ENCODE measurements around the gene RNASE13. TPM values are rescaled to one million over a fixed set of nuclear protein-coding genes. Genes with fewer than 3 reads are reported as not detected.

Gene RNASE13, protein sequence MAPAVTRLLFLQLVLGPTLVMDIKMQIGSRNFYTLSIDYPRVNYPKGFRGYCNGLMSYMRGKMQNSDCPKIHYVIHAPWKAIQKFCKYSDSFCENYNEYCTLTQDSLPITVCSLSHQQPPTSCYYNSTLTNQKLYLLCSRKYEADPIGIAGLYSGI
- total RNA-seq (2014; rRNA removed; shearing (Covaris generic)), result not detected in 2 replicates

DNA sequence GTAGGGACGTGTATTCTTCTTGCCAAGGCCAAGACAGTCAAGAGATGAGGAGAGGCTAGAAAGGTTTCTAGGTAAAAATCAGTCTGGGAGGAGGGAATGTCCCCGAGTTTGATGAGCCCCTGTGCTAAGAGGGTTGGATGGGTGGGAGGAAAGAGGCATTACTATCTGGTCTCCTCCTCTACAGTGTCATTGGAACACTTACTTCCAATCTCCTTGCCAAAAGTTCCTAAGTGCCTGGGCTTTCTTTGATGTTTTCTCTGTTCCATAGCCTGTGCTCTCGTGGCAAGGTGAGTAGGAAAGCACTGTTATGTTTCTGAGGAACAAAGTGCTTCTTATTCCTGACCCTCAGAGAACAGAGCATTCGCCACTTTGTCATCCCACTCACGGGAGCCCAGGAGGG lies at the start of gene RNASE13:
TSS of gene RNASE13 (minus strand) at position 101 of the 400 bp plus-strand sequence. CDS start 519 bp downstream, outside the sequence.
- no peak for DNase-seq (ENCODE audit: low spot score)

DNA sequence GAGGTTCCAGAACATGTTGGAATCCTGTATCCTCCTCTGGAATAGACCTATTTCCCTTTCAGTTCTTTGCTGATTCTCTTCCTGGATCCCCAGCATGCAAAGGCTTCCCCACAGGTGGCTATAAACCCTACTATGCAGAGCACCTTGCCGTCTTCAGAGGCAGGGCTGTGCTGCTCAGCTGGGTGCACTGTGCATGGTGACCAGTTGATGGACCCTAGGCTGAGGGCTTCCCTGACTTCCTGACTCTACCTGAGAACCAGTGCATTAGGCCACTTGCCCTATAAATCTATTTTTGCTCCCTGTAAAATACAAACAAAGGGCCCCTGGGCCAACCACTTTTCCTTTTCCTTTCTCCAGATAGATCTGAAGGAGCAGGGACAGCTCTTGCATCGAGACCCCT lies 49.8 kb upstream of the RNASE13 start:
- DNase-seq (ENCODE audit: low spot score), result no peak

DNA sequence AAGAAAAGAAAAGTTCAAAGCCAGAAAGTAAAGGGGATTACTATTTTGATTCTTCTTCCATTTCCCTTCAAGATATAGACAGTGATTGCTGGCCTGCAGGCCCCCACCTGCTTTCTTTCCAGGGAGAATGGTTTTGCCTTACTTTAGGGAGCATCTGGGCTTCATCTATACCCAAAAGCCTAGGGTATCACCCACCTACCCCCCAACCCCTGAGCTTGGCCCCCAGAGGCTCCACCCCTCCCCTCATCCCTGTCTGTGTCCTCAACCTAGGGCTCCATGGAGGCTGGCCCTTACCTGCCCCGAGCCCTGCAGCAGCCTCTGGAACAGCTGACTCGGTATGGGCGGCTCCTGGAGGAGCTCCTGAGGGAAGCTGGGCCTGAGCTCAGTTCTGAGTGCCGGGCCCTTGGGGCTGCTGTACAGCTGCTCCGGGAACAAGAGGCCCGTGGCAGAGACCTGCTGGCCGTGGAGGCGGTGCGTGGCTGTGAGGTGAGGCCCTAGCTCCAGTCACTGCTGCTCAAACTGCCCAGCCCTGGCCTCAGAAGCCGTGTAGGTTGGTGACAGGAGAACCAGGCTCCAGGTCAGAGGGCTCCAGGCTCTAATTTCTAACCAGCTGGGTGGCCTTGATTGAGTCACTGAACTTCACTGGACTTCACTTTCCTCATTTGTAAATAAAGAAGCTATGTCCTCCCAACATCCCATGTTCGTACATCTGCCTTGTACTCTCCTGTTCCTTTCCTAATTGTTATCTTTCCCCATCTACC lies 49.1 kb upstream of the RNASE13 start:
- DNase-seq (ENCODE audit: low spot score), result no peak

DNA sequence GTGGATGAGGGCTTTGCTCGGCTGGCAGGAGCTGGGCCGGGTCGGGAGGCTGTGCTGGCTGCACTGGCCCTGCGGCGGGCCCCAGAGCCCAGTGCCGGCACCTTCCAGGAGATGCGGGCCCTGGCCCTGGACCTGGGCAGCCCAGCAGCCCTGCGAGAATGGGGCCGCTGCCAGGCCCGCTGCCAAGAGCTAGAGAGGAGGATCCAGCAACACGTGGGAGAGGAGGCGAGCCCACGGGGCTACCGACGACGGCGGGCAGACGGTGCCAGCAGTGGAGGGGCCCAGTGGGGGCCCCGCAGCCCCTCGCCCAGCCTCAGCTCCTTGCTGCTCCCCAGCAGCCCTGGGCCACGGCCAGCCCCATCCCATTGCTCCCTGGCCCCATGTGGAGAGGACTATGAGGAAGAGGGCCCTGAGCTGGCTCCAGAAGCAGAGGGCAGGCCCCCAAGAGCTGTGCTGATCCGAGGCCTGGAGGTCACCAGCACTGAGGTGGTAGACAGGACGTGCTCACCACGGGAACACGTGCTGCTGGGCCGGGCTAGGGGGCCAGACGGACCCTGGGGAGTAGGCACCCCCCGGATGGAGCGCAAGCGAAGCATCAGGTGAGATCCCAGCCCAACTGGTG lies 47.0 kb upstream of the RNASE13 start:
- DNase-seq (ENCODE audit: low spot score), result no peak

DNA sequence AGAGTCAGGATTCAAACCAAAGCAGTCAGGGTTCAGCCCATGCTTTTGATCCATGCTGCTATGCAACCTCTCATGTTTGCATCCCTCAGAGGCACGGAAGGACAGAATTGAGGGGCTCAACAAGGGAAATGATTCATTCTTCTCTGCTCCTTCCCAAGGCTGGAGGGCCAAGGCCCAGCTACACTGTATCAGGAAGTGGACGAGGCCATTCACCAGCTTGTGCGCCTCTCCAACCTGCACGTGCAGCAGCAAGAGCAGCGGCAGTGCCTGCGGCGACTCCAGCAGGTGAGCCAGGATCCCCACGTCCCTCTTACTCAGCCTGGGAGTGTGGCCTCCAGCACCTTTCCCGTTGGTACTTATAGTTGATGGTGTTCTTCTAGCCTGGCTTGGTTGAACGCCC lies 44.1 kb upstream of the RNASE13 start:
- no peak for DNase-seq (ENCODE audit: low spot score)

DNA sequence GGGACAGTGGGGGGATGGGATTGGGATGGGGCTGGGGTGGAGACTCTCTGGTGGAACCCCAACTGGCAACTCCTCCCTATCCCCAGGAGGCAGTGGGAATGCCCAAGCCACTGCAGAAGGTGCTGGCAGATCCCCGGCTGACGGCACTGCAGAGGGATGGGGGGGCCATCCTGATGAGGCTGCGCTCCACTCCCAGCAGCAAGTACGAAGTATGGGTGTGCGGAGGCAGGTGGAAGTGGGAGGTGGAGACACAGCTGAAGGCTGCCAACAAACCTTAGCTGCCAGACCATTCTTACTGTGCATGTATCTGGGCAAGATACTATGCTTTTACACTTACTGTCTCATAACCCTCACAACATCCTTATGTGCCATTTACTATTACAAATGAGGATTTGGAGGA lies 43.7 kb upstream of the RNASE13 start:
- no peak for DNase-seq (ENCODE audit: low spot score)

DNA sequence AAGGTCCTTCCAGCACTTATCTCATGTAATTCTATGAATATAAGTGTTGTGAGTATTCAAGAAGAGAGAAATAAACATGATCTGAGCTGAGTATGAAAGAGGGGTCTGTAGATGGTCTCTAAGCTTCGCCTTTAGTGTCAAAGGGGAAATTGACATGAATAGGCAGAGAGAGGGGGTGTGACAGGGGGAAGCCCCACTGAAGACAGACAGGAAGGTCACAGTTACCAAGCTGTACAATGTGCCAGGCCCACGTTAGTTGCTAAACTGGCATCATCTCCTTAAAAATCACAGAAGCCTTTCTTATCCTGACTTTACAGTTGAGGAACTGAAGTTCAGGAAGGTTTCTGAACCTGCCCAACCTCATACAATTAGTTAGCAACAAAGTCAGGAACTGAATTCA lies 43.1 kb upstream of the RNASE13 start:
- no peak for DNase-seq (ENCODE audit: low spot score)

DNA sequence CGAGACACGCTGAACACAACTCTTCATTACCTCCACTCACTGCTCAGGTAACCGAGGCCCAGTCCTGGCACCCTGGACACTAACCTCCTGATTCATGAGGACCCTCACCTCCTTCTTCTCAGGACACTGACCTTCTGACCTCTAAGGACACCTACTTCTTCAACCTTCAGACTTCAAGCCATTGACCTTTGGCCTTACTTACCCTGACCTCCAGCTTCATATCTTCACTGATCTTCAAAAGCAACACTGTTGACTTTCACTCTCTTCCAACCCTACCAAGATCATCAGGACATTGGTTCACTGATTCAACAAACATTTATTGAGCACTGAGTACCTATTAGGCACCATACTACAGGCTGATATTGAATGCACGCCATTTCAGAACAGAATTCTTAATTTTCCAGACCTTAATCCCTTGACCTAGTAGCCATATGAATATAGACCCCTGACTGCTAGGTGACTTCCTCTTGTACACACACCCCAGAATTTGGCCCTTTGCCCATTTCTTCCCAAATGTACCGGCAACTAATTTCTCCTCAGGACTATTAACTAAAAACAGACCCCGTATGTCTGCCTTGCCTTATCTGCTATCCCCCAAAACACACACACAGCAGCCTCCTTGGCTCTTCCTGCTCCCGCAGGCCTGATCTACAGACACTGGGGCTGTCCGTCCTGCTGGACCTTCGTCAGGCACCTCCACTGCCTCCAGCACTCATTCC lies 41.3 kb upstream of the RNASE13 start:
- no peak for DNase-seq (ENCODE audit: low spot score)

DNA sequence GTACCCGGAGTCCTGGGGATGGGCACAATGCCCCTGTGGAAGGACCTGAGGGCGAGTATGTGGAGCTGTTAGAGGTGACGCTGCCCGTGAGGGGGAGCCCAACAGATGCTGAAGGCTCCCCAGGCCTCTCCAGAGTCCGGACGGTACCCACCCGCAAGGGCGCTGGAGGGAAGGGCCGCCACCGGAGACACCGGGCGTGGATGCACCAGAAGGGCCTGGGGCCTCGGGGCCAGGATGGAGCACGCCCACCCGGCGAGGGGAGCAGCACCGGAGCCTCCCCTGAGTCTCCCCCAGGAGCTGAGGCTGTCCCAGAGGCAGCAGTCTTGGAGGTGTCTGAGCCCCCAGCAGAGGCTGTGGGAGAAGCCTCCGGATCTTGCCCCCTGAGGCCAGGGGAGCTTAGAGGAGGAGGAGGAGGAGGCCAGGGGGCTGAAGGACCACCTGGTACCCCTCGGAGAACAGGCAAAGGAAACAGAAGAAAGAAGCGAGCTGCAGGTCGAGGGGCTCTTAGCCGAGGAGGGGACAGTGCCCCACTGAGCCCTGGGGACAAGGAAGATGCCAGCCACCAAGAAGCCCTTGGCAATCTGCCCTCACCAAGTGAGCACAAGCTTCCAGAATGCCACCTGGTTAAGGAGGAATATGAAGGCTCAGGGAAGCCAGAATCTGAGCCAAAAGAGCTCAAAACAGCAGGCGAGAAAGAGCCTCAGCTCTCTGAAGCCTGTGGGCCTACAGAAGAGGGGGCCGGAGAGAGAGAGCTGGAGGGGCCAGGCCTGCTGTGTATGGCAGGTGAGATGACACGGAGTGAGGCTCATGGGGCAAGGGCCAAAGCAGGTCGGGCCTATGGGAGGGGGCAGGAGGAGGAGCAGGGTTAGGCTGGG lies 40.0 kb upstream of the RNASE13 start:
- no peak for DNase-seq (ENCODE audit: low spot score)

DNA sequence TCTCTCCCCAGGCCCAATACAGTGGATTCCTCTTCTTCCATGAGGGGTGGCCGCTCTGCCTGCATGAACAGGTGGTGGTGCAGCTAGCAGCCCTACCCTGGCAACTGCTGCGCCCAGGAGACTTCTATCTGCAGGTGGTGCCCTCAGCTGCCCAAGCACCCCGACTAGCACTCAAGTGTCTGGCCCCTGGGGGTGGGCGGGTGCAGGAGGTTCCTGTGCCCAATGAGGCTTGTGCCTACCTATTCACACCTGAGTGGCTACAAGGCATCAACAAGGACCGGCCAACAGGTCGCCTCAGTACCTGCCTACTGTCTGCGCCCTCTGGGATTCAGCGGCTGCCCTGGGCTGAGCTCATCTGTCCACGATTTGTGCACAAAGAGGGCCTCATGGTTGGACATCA lies 39.3 kb upstream of the RNASE13 start:
- no peak for DNase-seq (ENCODE audit: low spot score)

DNA sequence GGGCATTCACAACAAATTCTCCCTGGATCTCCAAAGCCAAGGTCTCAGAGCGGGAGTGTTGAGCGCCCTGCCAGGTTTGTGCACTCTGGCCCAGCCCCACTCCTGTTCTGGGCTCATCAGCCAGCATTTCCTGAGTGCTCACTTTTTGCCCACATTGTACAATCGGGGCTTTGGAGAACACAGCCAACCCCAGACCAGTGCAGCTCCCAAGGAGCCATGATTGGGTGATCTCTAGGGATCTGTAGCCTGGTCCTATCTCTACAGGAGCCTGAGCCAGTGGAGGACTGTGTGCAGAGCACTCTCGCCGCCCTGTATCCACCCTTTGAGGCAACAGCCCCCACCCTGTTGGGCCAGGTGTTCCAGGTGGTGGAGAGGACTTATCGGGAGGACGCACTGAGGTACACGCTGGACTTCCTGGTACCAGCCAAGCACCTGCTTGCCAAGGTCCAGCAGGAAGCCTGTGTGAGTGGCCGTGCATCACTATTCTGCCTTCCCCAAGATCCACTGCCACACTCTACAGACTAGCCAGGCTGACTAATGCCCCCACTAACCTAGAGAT lies 38.3 kb upstream of the RNASE13 start:
- DNase-seq (ENCODE audit: low spot score), result no peak

DNA sequence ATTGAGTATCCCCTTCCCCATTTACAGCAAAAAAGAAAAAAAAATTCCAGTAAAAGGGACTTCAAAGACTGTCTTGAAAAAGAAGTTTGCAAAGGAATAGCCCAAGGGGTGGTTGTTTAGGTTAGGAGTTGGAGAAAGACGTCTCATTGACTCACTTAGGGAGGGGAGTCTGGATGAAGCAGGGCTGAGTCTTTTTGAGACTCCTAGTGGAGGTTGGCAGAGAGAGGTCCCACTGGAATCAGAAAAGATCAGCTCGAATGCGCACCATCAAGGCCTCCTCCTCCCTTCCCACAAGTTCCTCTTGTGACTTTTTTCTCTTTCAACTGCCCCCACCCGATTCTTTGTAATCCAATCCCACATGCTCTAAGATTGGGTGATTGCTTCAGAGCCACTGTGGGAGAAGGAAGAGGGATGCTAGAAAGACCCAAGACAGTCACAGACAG lies 37.4 kb upstream of the RNASE13 start:
- no peak for DNase-seq (ENCODE audit: low spot score)

DNA sequence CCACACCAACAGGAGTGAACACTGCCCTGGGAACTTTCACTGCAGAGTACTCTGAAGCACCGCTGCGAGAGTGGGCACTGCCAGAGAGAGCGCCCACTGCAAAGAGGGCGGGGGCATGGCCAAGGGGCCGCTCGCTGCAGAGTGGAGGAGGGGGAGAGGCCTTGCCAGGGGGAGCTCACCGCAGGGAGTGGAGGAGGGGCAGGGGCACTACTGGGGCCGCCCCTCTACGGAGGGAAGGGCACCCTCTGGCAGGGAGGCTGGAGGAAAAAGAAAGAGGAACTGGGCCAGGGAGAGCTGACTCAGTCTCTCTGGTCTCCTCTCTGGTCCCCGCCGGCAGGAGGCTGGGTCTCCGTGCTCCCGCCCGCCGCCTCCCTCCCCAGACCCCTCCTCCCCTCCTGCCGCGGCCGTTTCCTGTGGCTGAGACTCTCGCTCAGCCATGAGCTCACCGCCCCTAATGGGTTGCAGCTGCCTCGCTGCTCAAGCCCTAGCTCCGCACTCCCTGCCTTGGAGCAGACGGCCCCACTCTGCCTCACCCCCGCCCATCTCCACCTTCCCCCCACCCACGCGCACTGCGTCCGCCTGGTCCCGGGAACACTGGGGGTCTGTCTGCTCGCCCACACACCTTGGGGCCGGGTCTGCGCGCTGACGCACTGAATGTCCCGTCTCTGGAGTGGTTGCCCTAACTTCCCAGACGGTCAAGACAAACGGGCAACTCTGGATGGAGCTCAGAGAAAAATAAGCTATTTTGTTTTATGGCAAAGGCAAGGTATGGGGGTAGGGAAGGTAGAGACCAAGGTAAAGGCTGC lies 36.8 kb upstream of the RNASE13 start:
- DNase-seq (ENCODE audit: low spot score), result peak; percentile 52

DNA sequence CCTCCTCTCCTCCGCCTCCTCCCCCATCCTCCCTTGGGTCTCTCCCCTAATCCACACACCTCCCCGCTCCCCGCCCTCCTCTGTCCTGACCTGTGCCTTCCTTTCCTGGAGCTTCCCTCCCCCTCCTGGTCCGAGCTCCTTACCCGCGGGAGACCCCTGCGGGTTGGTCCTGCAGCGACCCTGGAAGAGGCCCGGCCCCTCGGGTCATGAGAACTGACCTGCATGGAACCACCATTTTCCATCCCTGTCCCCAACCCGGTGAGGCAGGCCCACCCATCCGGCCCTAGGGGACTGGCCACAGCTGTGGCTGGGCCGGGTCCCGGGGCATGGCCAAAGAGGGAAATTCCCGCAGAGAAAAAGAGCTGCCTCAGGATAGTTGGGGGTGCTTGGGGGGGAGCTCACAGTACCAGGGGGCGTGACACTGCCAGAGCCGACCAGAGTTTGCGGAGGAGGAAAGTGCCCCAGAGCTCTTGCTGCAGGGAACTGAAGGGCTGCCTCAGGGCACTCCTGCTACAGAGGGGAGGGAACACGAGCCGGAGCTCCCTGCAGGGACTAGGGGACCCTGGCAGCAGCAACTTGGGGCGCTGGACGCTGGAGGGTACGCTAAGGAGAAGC lies 36.1 kb upstream of the RNASE13 start:
- DNase-seq (ENCODE audit: low spot score), result no peak

DNA sequence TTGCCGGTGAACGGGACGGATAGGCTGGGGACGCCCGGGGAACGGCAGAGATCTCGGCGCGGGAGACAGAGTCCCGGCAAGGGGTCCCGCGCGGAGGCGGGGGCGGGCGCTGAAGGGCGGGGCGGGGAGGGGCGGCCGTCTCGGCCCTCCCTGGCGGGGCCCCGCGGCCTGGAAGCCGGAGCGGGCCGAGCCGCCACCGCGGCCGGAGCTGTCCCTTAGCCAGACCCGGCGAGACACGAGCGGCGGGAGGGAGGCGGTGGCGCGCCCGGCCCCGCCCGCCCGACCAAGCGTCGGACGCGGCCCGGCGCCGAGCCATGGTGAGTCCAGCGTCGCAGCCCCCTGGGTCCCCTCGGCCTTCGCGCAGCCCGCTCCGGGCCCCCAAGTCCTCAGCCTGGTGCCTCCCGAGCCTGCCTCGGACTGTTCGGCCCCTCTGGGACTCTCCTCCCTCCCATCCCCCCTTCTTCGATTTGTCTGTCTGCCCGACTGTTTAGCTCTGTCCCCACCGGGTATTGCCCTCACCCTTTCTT lies 35.5 kb upstream of the RNASE13 start, which contains the start of gene ARHGEF40:
TSS of gene ARHGEF40 (plus strand) at position 222 of the 527 bp plus-strand sequence. CDS start at position 315, 93 bp downstream.
- no peak for DNase-seq (ENCODE audit: low spot score)

DNA sequence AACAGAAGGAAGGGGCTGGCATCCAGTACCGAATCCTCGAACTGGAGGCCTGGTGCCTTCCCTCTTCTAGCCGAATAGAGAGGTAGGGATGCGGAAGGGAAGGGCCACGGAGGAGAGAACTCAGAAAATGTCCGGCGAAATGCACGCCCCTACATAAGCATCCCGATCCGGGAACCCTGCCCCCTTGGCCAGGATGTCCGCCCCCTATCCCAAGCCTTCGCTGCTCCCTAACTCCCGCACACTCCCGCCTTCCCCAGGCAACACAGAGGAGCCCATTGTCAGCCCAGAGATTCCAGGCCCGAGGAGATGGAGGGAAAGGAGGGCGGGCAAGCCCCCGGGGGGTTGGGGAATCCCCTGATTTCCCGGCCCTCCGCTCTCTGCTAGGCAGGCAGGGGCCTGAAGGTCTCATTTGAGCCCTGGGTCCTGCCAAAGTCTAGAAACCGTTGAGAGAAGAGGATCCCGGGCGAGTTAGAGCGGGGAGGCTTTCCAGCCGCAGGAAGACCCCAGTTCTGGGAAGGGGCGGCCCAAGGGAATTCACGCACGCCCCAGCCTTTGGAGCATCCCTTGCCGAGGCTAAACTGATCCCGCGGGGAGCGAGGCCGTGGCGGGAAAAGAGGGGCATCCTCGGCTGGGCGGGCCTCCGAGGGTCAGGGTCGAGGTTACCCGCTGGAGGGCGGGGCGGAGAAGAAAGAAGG lies 34.9 kb upstream of the RNASE13 start:
- no peak for DNase-seq (ENCODE audit: low spot score)

DNA sequence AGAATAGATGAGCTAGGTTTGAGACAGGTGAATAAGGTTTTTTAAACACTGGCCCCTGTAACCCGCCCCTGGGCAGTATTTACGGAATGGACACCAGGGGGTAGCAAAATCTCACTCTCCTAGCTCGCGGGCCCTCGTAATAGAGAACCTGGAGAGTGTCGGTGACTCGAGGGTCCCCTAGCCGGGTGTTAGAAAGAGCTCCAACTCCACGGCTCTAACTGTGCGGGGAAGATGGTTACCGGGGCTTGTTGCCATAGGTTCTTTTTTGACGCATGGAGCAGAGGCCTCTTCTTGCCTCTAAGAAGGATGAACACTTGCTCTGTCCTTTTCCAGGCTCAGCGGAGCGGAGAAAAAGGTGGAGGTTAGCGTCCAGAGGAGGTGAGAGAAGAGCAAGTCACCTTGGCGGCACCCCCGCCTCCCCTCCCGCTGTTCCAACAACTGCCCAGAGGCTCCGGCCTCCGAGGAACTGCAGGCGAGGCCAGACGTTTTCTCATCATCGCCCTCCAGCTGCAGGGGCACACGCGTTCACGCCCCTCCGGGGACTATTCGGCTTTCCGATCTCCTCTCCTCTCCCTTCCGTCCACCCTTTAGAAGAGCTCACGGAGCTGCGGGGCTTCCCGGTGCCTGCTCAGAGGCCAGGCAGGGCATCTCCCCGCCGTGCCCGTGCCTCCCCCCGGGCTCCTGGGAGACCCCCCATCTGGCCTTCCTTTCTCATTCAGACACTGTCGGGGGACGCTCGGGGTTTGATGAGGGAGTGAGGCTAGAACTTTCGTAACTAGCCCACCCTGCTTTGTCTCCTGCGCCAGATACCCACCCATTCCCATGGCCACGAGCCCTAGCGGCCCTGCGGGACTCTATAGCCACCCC lies 34.1 kb upstream of the RNASE13 start:
- no peak for DNase-seq (ENCODE audit: low spot score)

Measured in A172 (cell line).